HL-60 (cell line): ENCODE results near the gene PTPRT.

ENCODE experiments used
- DNase-seq, 2 experiments: peaks; one replicate each; pipeline ENCODE4 v3.0.0-alpha.2; 2010 to 2020; ENCODE audit warnings: low read depth in 1 of 2, low spot score in 1 of 2
- H3K27ac ChIP-seq: fragments of 250-450 bp; sonication (Bioruptor Pico); replicated peaks from 2 replicates; pipeline ENCODE4 v1.5.1; 2020; ENCODE audit warnings: mild to moderate bottlenecking, moderate library complexity
- H3K27me3 ChIP-seq: fragments of 250-450 bp; sonication (Bioruptor Pico); 2 replicates; pipeline ENCODE4 v1.5.1; 2021; ENCODE audit warnings: mild to moderate bottlenecking, moderate library complexity; ENCODE audit not compliant: insufficient read depth, poor library complexity, severe bottlenecking
- H3K4me3 ChIP-seq: replicated peaks from 2 replicates; pipeline ENCODE4 v1.5.1; 2011; ENCODE audit warnings: mild to moderate bottlenecking, control low read depth, low read length; ENCODE audit not compliant: insufficient read depth
- GABPA ChIP-seq: IDR thresholded peaks from 2 replicates; pipeline ENCODE4 v1.6.1; 2012; ENCODE audit warnings: low read depth
- POLR2AphosphoS5 ChIP-seq: IDR thresholded peaks from 2 replicates; pipeline ENCODE4 v1.6.1; 2012; ENCODE audit warnings: low read depth
- REST ChIP-seq: IDR thresholded peaks from 2 replicates; pipeline ENCODE4 v1.6.1; 2012; ENCODE audit warnings: low read depth; ENCODE audit not compliant: insufficient replicate concordance
- SPI1 ChIP-seq: IDR thresholded peaks from 2 replicates; pipeline ENCODE4 v1.6.1; 2012; ENCODE audit warnings: low read depth, mild to moderate bottlenecking, borderline replicate concordance
- TF ChIP-seq, protein P1 (sequence below): IDR thresholded peaks from one replicate; pipeline ENCODE4 v1.5.1; 2011; ENCODE audit warnings: low read length, control low read depth, inconsistent platforms; ENCODE audit not compliant: insufficient read depth

PTPRT gene

GRCh38 chr20:42873259-42873658, 316.4 kb downstream of the PTPRT start:
- H3K27ac ChIP-seq: no peak overlapping the region
- no peak for TF ChIP-seq POLR2AphosphoS5
- TF ChIP-seq REST: no peak
- no peak for TF ChIP-seq GABPA
- TF ChIP-seq, protein P1, sequence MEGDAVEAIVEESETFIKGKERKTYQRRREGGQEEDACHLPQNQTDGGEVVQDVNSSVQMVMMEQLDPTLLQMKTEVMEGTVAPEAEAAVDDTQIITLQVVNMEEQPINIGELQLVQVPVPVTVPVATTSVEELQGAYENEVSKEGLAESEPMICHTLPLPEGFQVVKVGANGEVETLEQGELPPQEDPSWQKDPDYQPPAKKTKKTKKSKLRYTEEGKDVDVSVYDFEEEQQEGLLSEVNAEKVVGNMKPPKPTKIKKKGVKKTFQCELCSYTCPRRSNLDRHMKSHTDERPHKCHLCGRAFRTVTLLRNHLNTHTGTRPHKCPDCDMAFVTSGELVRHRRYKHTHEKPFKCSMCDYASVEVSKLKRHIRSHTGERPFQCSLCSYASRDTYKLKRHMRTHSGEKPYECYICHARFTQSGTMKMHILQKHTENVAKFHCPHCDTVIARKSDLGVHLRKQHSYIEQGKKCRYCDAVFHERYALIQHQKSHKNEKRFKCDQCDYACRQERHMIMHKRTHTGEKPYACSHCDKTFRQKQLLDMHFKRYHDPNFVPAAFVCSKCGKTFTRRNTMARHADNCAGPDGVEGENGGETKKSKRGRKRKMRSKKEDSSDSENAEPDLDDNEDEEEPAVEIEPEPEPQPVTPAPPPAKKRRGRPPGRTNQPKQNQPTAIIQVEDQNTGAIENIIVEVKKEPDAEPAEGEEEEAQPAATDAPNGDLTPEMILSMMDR: no peak
- TF ChIP-seq SPI1: no peak
- DNase-seq: no peak
- no peak overlapping the region for H3K4me3 ChIP-seq
- H3K27me3 ChIP-seq: no peaks in the 10 kb centered on the region

DNA sequence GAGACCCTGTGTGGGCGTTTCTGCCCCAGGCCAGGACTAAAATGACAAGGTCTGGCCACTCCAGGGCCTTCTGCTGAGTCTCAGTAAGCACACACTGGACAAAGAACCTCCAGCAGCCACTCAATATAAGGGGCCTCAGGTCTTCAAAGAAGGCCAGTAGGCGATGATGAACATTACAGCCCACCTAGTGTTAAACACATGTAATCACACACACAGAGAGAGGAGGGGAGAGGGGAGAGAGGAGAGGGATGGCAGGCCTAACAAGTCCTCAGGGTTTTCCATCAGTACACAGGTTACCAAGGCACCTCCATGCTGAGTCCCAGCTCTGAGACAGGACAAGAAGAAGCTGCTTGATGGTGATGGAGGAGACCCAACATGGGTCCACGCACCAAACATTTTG, 325.6 kb downstream of the PTPRT start:
- TF ChIP-seq REST: no peak
- TF ChIP-seq GABPA: no peak
- TF ChIP-seq, protein P1: no peak
- no peak for TF ChIP-seq POLR2AphosphoS5
- H3K4me3 ChIP-seq: no peak overlapping the region
- DNase-seq: no peak
- H3K27me3 ChIP-seq: no peaks in the 10 kb centered on the region
- no peak overlapping the region for H3K27ac ChIP-seq

DNA sequence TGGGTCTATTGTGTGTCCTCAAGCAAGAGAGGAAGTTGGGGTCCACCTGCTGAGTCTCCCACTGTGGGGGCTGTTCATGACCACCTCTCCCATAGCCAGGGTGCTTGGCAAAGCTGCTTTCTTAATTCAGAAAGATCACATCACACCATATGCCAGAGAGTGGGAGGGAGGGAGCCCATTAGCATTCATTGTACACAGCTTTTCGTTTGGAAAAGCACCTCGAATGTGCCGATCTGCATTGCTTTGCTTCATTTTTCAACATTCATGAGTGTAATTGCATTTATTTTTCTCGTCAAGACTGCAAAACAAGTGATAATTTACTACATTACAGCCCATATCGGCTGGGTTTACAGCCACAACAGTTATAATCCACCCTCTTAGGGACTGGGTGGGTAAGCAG, 327.3 kb downstream of the PTPRT start:
- TF ChIP-seq SPI1: no peak
- no peak for TF ChIP-seq GABPA
- TF ChIP-seq POLR2AphosphoS5: no peak
- TF ChIP-seq, protein P1: no peak
- no peak for TF ChIP-seq REST
- H3K27ac ChIP-seq: no peak overlapping the region

More for the DNA sequence above, 327.3 kb downstream of the PTPRT start:
- no peak for DNase-seq
- H3K4me3 ChIP-seq: no peak overlapping the region
- no peaks in the 10 kb centered on the region for H3K27me3 ChIP-seq
